GM15510 (cell line): ENCODE results near the gene LRRC34.

ENCODE experiments used
- POLR2A ChIP-seq: IDR thresholded peaks from 3 replicates; pipeline ENCODE4 v1.6.1; 2011; ENCODE audit warnings: borderline replicate concordance; ENCODE audit not compliant: insufficient read length; ENCODE audit errors: extremely low read depth

The LRRC34 gene

DNA sequence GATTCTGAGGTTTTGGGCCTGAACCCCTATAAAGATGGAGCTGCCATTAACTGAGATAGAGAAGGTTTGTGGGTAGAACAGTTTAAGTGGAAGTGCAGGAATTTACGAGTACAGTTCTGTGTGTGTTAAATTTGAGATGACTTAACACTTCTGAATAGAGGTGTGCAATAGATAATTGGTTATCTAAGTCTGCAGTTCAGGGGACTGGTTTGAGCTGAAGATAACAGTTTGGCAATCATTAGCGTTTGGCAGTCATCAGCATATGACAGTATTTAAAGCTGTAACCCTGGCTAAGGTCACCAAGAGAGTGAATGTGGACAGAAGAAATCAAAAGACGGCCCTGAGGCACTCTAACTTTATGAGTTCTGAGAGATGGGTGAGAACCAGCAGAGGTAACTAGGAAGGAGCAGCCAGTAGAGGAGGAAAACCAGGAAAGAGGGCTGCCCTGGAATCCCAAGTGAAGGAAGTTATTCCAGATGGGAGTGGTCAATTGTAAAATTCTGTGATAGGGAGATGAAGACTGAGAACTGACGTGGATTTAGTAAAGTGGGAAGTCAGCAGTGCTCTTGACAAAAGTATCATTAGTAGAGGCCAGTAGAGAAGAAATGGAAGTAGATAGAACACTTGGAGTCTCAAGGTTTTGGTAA, 31.4 kb downstream of the LRRC34 start:
- TF ChIP-seq POLR2A = no peak

DNA sequence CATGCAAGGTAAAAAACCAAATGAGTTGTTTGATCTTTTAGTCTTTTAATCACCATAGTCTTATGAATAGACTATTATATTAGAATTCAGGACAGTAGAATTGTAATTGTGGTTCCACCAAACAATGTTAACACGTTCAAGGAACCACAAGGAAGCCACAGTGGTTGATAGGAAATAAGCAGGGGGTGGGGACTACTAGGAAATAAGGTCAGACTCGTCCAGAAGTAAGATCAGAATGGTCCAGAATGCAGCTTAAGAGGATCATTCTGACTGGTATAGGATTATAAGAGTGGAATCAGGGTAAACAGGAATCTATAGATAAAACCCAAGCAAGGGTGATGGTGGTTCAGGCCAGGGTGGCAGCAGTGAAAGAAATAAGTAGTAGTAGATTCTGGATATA, 32.0 kb downstream of the LRRC34 start:
- no peak for TF ChIP-seq POLR2A

DNA sequence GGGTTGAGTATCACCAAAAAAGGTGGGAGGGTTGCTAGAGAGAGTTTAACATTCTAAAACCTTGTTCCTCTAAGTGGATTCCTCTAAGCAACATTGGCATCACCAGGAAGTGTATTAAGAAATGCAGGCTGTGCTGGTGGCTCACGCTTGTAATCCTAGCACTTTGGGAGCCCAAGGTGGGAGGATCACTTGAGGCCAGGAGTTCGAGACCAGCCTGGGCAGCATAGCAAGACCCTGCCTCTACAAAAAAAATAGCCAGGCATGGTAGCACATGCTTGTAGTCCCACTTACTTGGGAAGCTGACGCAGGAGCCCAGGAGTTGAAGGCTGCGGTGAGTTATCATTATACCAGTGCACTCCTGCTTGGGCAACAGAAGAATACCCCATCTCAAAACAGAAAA, 34.9 kb downstream of the LRRC34 start:
- TF ChIP-seq POLR2A = no peak

DNA sequence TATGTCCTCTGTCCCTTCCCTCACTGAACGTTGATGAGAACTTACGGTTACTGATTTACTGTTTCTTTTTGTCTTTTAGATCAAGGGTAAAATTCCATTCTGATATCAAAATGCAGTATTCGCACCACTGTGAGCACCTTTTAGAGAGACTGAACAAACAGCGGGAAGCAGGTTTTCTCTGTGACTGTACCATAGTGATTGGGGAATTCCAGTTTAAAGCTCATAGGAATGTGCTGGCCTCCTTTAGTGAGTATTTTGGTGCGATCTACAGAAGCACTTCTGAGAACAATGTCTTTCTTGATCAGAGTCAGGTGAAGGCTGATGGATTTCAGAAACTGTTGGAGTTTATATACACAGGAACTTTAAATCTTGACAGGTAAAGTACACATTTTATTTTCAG, 38.5 kb downstream of the LRRC34 start:
- no peak for TF ChIP-seq POLR2A

DNA sequence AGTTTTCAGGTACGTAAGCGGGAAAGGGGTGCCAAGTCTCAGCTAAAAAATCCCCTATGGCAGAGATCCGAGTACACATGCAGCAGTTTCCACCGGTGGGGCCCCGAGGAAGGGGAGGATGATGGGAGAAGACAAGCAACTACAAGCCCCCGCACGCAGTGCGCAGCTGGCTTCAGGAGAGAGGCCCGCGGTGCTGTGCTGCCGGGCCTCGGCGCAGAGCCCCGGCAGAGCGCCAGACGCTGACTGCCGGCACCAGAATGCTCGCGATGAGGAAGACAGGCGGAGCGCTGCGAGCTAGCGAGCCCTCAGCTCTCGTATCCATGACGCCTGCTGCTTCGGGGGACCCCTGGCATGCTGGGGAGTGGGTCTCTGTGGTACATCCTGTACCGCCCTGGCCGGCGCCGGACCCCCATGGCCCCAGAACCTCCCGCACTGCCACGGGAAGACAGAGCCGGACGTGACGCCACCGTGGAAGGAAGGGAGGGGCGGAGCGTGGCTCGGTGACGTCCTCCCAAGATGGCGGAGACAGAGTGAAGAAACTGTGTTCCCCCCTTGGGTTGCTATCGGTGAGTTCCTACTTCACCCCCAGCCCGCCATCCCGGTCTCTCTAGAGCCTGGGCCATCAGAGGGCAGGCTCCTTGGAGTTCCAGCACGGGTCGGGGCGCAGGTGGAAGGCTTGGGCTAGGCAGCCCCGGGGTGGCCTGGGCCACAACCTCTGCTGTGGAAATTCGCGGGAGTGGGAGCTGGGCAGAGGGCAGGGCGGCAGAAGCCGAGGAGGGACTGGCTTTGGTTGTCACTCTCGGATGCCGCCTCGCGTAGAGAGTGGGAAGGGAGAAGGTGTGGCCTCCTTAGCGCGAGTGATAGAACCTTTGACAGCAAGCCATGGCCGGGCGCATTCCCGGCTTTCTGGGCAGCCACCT, 39.5 kb downstream of the LRRC34 start, which contains the start of gene MYNN:
TSS of gene MYNN (plus strand) at position 500 of the 920 bp plus-strand sequence. CDS start 900 bp downstream, outside the sequence.
- peak; percentile 98 for TF ChIP-seq POLR2A

DNA sequence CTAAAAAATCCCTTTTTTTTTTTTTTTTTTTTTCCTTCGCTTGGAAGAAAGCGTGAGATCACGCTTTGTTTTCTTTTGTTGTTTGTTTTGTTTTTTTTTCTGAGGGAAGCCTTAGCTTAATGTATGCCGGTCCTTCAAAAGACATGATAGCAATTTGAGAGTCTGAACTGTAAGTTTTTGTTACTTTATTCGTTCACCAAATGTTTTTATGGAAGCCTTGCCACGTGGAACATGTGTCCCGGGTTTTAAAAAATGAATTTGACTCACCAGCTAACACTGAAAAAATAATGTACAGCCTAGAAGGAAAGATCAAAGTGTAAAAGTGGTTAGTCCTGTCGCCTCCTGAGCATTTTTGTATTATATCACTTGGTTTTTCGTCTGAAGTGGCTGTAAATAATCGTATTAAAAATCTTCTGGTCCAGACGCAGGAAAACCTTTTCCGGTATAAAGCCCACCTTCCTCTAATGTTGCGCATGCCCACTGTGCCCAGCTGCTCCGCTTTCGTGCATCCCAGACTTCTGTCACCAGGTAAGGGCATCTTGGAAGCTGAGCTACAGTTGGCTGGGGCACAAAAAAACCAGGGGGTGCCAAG, 40.3 kb downstream of the LRRC34 start:
- TF ChIP-seq POLR2A = no peak

DNA sequence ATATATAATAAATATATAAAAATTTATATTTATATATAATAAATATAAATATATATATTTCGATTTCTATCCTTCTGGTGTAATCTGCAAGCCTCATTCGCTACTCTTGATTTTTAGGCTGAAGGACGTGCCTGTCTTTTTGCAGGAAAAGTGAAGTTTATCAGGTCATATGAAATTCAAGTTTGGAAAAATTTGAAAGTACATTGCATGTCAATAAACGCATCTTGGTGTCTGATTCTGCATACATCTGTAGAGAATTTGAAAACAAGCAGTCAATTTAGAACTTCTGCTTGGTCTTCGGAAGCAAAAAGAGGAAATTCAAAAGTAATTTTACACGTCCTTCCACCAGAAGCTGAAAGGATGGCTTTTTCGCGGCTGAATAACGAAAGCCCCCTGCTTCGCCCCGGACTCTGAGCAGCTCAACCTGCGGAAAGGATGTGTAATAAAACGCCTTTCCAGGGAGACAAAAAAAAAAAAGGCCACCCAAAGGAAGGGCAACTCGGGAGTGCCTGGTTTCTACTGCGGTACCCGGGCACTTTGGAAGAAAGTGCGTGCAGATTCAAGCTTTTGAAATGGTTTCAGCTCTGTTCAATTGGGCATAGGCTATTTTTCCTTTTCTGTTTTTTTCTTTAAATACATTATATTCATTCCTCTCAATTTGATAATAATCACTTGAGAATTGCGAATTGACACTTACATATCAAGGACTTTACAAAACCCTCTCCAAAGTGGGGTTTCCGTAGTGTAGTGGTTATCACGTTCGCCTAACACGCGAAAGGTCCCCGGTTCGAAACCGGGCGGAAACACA, 41.0 kb downstream of the LRRC34 start:
- TF ChIP-seq POLR2A = no peak

DNA sequence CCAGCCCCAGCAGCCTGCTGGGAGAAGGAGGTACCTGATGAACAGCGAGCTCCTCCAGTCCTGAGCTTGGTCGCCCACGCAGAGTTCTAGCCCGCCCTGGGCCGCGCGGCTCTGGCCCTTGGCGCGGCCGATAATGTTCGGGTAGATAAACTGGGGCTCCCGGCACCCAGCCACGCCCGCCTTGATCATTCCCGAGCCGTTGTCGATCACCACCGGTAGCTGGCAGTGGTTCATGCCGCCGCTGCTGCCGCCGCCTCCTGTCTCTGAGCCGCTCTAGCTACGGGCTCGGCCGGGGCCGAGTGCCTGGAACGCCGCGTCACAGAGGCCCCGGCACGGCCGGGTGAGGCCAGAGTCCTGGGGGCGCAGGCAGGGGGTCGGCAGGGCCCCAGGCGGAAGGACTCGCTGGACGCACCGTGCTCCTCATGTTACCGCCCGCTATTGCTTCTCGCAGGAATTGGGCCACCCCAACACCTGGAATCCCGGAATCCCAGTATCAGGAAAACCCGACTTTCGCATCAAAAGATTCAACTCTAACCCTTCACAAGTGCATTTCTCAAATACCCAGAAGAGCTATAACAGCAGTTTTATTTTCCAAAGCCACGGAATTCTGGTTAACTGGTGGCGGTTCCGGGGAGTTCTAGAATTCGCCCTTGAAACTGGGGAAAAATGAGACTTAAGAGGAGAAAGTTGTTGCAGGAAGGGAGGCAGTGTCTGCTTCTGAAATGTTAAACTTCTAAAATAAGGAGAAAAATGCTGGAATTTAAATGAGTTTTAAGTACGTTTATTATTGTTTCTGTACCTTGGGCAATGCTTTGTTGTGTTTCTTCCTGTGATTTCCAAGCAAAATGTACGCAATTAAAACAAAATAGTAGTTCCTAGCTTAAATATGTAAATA, 43.2 kb downstream of the LRRC34 start, which contains the start of gene ACTRT3:
TSS of gene ACTRT3 (minus strand) at position 275 of the 895 bp plus-strand sequence. CDS start at position 234, 41 bp downstream.
- TF ChIP-seq POLR2A = peak; percentile 60

DNA sequence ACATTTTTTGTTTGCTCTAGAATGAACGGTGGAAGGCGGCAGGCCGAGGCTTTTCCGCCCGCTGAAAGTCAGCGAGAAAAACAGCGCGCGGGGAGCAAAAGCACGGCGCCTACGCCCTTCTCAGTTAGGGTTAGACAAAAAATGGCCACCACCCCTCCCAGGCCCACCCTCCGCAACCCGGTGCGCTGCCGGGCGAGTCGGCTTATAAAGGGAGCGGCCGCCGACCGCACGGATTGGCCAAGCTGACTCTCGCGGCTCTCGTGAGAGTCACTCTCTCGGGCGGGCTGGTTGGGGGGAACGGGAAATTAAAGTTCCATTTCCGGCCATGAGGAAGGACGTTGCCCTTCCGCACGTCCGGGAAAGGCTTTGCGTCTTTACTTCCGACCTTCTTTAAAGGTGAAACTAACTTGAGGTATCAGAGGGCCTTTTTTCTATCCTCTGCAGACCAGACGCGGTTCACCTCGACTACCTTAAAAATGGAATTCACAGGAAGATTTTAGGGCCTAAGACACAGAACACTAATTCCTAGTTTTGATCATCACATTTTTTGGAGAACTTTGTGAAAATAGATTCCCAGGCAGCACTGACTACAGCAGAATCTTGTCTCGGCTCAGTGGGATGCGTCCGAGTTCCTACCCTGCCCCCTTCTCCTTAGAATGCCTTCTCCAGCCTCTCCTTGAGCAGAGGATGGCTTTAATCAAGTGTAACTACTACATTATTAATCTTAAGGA, 47.7 kb downstream of the LRRC34 start, which contains the start of gene TERC:
TSS of gene TERC (minus strand) at position 179 of the 731 bp plus-strand sequence.
- peak; percentile 87 for TF ChIP-seq POLR2A

DNA sequence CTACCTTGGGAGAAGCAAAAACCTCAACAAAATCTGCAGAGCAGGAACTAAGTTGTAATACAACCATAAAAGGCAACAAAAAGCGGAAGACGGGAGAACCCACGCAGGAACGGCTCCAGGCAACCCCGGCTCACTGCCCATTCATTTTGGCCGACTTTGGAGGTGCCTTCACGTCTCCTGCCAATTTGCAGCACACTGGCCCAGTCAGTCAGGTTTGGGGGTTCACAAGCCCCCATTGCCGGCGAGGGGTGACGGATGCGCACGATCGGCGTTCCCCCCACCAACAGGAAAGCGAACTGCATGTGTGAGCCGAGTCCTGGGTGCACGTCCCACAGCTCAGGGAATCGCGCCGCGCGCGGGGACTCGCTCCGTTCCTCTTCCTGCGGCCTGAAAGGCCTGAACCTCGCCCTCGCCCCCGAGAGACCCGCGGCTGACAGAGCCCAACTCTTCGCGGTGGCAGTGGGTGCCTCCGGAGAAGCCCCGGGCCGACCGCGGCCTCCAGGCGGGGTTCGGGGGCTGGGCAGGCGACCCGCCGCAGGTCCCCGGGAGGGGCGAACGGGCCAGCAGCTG, 48.3 kb downstream of the LRRC34 start:
- TF ChIP-seq POLR2A = peak; percentile 50

DNA sequence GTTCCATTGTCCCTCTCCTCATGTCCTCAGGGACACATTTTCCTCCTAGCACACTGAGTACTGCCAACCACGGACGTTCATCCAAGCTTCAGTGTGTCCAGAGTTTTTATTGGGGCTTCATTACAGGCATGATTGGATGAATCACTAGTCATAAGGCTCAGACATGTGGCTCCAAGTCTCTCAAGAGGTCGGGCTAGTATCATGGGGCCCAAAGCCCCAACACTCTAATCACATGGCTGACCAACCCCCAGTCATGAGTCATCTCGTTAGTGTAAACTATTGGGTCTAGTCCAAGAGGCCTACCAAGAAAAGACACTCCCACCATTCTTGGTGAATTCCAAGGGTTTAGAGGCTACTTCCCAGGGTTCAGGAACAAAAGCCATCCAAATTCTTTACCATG, 52.2 kb downstream of the LRRC34 start:
- no peak for TF ChIP-seq POLR2A

DNA sequence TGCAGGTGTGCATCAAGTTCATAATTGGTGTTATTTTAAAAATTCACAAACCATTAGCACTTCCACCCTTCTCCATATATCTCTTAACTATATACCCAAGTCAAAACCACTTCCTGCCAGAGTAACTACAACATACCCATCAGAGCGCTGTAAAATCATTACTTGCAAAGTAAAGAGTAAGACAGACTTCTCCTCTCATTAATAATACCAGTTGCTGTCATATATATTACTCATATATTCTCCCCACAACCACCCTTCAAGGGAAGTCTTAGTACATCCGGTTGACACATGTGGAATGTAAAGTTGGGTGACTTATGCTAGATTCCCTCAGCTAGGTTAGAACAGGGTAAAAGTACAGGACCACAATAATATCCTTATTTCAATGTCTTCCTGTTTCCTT, 53.4 kb downstream of the LRRC34 start:
- TF ChIP-seq POLR2A = no peak

DNA sequence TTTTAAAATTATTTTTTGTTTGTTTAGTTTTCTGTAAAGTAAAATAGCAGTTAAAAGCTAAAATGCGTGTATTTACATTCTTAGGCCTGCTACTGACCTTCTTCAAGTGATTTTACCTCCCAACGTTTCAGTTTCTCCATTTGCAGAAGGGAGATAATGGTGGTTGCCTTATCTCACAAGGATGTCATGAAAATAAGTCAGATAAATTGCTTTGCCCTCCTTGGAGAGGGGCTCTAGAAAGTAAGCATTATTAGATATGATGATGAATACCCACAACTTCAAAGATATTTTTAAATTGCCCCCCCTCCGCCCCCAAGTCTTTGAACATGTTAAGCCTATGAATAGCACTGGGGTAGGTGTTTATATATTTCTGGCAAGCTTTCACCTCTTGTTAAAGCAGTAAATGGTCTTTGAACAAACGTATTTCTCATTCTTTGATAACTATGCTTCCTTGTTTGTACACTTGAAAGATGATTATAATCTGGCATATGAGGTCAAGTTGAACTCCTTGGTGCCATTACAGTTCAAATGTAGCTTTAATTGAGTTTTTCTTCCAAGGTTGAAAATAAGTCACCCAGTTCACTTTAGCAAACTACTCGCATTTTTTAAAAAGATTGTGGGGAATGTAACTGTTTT, 54.2 kb downstream of the LRRC34 start:
- no peak for TF ChIP-seq POLR2A

DNA sequence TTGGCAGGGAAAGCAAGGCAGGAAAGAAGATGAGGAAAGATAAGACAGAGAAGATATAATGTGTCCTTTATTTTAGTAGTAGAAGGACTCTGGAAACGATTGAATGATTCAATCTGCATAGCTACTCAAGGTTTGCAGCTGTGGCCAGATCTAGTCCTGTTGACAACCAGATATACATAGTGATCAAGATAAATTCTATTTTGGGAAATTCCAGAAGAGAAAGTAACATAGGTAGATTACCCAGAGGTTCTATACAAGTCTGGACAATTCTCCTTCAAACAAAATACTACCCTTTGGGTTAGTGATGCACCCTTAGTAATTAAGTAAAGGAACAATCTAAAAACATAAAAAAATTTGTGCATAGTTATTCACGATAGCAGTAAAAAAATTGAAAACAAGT, 57.2 kb downstream of the LRRC34 start:
- no peak for TF ChIP-seq POLR2A
